Fibroblast of villous mesenchyme (primary cell): Measurements from ENCODE around the gene FBP1. TPM values are rescaled to one million over a fixed set of nuclear protein-coding genes. Genes with fewer than 3 reads are reported as not detected.
"Not testable (repeated sequence)": the region's sequence is repeated elsewhere in the genome, so short reads cannot be mapped to it uniquely, and the experiment has no call there.

Experiments
- DNase-seq: peaks from one replicate; pipeline ENCODE4 v3.0.0-alpha.2; 2010; ENCODE audit warnings: low read depth
- H3K4me3 ChIP-seq: 2 replicates; pipeline ENCODE4 v1.5.1; 2011; ENCODE audit warnings: low read depth, mild to moderate bottlenecking, low read length
- total RNA-seq: library from RNA; depleted of rRNA; stranded (reverse); fragments of >200 nt; gene quantifications from 2 replicates; pipeline ENCODE4 v1.2.3, GENCODE V29; 2012
- TF ChIP-seq, protein P1 (sequence below): IDR thresholded peaks from 2 replicates; pipeline ENCODE4 v1.5.1; 2012; ENCODE audit warnings: low read depth, mild to moderate bottlenecking, low read length; ENCODE audit not compliant: insufficient read depth

FBP1 gene
- total RNA-seq, 1 donor, result not detected

DNA sequence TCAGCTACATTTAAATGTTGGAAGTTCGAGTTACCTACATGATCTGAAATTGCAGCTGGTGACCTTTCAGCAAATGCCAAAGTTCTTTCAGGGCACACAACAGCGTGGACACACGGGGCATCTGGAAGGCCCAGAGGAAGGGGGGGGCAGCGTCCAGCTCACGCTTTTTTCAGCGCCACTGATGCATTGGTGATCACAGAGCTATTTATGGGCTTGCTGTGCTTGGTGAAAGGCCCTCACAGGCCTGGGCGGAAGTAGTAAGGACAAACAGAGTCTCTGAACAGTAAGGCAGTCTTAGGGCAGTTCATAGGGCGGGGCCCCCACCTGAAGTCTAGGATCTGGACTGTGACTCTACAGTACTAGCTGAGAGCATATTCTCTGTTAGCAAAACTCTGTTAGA, 39.1 kb downstream of the FBP1 start:
- DNase-seq, result no peak
- no peak overlapping the region for H3K4me3 ChIP-seq
- TF ChIP-seq, protein P1, sequence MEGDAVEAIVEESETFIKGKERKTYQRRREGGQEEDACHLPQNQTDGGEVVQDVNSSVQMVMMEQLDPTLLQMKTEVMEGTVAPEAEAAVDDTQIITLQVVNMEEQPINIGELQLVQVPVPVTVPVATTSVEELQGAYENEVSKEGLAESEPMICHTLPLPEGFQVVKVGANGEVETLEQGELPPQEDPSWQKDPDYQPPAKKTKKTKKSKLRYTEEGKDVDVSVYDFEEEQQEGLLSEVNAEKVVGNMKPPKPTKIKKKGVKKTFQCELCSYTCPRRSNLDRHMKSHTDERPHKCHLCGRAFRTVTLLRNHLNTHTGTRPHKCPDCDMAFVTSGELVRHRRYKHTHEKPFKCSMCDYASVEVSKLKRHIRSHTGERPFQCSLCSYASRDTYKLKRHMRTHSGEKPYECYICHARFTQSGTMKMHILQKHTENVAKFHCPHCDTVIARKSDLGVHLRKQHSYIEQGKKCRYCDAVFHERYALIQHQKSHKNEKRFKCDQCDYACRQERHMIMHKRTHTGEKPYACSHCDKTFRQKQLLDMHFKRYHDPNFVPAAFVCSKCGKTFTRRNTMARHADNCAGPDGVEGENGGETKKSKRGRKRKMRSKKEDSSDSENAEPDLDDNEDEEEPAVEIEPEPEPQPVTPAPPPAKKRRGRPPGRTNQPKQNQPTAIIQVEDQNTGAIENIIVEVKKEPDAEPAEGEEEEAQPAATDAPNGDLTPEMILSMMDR, result no peak

DNA sequence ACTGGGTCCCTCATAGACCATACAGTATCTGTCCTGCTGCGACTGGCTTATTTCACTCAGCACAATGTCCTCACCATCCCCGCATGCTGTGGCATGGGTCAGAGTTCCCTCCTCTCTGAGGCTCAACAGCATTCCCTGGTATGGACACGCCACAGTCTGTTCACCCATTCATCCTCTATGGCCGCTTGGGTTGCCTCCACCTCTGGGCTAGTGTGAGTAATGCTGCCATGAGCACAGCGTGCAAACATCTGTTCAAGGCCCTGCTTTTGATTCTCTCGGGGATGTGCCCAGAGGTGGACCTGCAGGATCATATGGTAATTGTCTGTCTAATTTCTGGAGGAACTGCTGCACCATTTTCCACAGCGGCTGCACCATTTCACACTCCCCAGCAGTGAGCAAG, 40.2 kb downstream of the FBP1 start:
- H3K4me3 ChIP-seq, result no peak overlapping the region
- TF ChIP-seq, protein P1, result no peak
- DNase-seq, result no peak

DNA sequence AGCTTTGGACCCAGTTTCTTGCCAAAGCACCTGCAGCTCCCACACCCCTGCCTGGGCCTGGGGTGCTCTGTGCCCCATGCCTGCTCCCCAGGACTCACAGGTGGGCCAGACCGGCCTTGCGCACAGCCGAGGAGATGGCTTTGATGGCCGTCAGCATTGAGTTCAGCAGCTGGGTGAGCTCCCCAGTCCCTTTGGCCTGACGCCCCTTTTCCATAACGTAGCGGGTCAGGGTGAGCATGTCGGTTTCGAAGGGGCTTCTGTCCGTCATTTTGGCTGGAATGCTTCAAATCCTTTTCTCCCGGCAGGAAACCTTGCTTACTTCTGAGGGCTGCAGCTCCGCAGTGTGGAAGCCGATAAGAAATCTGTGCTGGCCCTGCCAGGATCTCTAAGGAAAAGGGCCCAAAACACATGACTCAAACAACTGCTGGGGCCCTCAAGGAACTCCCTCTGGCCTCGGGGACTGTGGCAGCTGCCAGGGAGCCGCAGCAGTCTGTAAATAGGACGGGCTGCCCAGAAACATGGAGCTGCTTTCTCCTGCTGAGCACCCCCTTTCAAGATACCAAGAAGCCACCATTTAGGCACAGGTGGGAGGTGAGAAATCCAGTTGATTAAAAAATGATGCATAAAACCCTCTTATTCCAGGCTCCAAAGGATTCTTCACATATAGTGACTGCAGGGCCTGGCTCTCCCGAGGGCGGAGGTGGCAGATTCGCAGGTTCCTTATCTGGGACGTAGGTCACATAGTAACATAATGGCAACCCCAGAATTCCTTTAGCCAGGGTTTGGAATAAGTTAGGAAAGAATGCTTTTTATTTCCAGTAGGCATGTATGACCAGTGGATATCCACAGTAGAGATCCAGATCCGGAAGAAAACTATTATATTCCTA, 45.6 kb downstream of the FBP1 start, which contains the start of gene FBP2:
FBP2 (minus strand) TSS at position 366 of the 887 bp plus-strand sequence; CDS start at position 268, 98 bp downstream.
- no peak for DNase-seq

DNA sequence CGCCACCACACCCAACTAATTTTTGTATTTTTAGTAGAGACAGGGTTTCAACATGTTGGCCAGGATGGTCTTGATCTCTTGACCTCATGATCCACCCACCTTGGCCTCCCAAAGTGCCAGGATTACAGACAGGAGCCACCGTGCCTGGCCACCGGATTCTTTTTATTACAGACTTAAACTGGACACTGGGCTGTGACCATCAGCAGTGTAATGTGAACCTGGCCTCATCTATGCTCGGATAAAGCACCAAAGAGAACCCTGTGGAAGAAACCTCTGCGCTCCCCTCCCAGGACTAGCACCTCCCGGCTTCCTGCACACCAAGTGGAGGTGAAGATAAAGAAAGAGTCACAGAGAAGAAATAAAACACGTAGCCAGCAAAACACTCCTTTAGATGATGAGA, 46.6 kb downstream of the FBP1 start:
- not testable (repeated sequence) for DNase-seq

More for the DNA sequence above, 45.6 kb downstream of the FBP1 start, which contains the start of gene FBP2:
- H3K4me3 ChIP-seq, result no peak within 1 kb of the TSS
- TF ChIP-seq, protein P1, result no peak

DNA sequence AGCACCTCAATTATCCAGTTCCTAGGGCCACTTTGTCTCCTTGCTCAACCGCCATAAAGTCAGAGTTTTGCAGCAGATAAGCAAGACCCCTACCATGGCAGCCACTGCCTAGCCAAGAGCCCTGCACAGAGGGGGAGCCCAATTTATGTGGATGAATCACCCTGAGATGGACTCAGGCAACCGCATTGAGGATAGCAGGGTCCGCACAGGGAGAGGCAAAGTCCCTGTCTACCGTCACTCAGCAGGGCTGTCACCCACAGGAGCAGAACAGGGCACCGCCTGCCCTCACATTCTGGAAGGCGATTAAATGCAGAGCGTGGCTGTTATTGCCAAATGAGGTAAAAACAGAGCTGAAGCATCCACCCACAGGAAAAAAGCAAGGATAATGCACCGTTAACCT, 47.4 kb downstream of the FBP1 start:
- DNase-seq, result no peak
- TF ChIP-seq, protein P1, result no peak
- H3K4me3 ChIP-seq, result no peak overlapping the region

More for the DNA sequence above, 46.6 kb downstream of the FBP1 start:
- not testable (repeated sequence) for H3K4me3 ChIP-seq

DNA sequence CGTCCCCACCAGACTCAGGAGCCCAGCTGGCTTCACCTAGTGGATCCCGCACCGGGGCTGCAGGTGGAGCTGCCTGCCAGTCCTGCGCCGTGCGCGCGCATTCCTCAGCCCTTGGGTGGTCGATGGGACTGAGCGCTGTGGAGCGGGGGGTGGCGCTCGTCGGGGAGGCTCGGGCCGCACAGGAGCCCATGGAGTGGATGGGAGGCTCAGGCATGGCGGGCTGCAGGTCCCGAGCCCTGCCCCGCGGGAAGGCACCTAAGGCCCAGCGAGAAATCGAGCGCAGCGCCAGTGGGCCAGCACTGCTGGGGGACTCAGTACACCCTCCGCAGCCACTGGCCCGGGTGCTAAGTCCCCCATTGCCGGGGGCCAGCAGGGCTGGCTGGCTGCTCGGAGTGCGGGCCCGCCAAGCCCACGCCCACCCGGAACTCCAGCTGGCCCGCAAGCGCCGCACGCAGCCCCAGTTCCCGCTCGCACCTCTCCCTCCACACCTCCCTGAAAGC, 48.2 kb downstream of the FBP1 start:
- not testable (repeated sequence) for DNase-seq, H3K4me3 ChIP-seq

DNA sequence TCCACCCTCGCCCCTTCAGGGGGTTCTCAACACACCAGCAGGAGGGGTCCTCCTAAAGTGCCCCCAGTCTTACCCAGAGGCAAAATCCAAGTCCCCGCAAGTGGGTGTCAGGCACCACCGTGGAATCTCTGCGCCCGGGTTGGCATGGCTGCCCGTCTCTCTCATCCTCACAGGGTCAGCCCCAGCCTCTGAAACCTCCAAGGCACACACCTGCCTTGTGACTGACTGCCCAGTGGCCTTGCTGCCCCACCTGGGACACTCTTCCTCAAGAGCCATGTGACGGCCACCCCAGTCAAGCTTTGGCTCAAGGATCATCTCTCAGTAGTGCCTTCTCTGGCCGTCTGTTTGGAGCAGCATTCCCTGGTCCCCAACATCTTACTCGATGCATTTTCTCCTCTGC, 50.6 kb downstream of the FBP1 start:
- no peak overlapping the region for H3K4me3 ChIP-seq
- TF ChIP-seq, protein P1, result no peak
- DNase-seq, result no peak
